KMS-11 (cell line): Measurements from ENCODE around the gene LRP2BP.

Source experiments
- H2AFZ ChIP-seq: fragments of 200-600 bp; sonication (generic); 2 replicates; pipeline ENCODE4 v1.6.1; 2016; ENCODE audit warnings: antibody characterized with exemption, mixed run types, low read depth
- H3K27ac ChIP-seq: fragments of 200-600 bp; sonication (generic); 2 replicates; pipeline ENCODE4 v1.6.1; 2016; ENCODE audit warnings: mild to moderate bottlenecking, mixed run types
- H3K27me3 ChIP-seq: fragments of 200-600 bp; sonication (generic); 2 replicates; pipeline ENCODE4 v1.6.1; 2017; ENCODE audit warnings: mild to moderate bottlenecking, low read depth, mixed run types, moderate library complexity; ENCODE audit not compliant: insufficient read depth
- H3K36me3 ChIP-seq: fragments of 200-600 bp; sonication (generic); 2 replicates; pipeline ENCODE4 v1.6.1; 2017; ENCODE audit warnings: mild to moderate bottlenecking, mixed run types; ENCODE audit not compliant: insufficient read depth
- H3K4me1 ChIP-seq: fragments of 200-600 bp; sonication (generic); 2 replicates; pipeline ENCODE4 v1.6.1; 2016; ENCODE audit warnings: mild to moderate bottlenecking, low read depth, mixed run types; ENCODE audit not compliant: poor library complexity, severe bottlenecking
- H3K4me2 ChIP-seq: fragments of 200-600 bp; sonication (generic); 2 replicates; pipeline ENCODE4 v1.7.0; 2016; ENCODE audit warnings: mild to moderate bottlenecking, mixed run types
- H3K4me3 ChIP-seq: fragments of 200-600 bp; sonication (generic); IDR thresholded peaks from 2 replicates; pipeline ENCODE4 v1.6.1; 2017; ENCODE audit warnings: low read depth, low read length, mixed read lengths; ENCODE audit not compliant: insufficient read depth
- H3K79me2 ChIP-seq: fragments of 200-600 bp; sonication (generic); 2 replicates; pipeline ENCODE4 v1.6.1; 2016; ENCODE audit warnings: low read depth, mixed run types; ENCODE audit not compliant: insufficient read depth
- H3K9ac ChIP-seq: fragments of 200-600 bp; sonication (generic); 2 replicates; pipeline ENCODE4 v1.6.1; 2016; ENCODE audit warnings: mild to moderate bottlenecking, mixed run types
- H4K20me1 ChIP-seq: fragments of 200-600 bp; sonication (generic); 2 replicates; pipeline ENCODE4 v1.6.1; 2016; ENCODE audit warnings: mild to moderate bottlenecking, mixed run types; ENCODE audit not compliant: insufficient read depth
- TF ChIP-seq, protein P1 (sequence below): fragments of 200-600 bp; sonication (generic); conservative IDR thresholded peaks from 2 replicates; pipeline ENCODE4 v1.6.1; 2017; ENCODE audit warnings: low read depth, mild to moderate bottlenecking, antibody characterized with exemption, low read length, moderate library complexity, mixed read lengths

The LRP2BP gene

GRCh38 chr4:185435466-185435865 lies 39.7 kb upstream of the LRP2BP start:
- Histone ChIP-seq H3K4me3 (no peak overlapping the region), H2AFZ (no peak overlapping the region), H3K79me2 (no peaks in the 10 kb centered on the region), H3K27ac (no peak overlapping the region), H3K36me3 (no peaks in the 10 kb centered on the region), H3K27me3 (no peaks in the 10 kb centered on the region), H3K4me2 (no peak overlapping the region), H3K4me1 (no peaks in the 10 kb centered on the region), H3K9ac (no peak overlapping the region), H4K20me1 (no peaks in the 10 kb centered on the region)
- TF ChIP-seq, protein P1, sequence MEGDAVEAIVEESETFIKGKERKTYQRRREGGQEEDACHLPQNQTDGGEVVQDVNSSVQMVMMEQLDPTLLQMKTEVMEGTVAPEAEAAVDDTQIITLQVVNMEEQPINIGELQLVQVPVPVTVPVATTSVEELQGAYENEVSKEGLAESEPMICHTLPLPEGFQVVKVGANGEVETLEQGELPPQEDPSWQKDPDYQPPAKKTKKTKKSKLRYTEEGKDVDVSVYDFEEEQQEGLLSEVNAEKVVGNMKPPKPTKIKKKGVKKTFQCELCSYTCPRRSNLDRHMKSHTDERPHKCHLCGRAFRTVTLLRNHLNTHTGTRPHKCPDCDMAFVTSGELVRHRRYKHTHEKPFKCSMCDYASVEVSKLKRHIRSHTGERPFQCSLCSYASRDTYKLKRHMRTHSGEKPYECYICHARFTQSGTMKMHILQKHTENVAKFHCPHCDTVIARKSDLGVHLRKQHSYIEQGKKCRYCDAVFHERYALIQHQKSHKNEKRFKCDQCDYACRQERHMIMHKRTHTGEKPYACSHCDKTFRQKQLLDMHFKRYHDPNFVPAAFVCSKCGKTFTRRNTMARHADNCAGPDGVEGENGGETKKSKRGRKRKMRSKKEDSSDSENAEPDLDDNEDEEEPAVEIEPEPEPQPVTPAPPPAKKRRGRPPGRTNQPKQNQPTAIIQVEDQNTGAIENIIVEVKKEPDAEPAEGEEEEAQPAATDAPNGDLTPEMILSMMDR = no peak

DNA sequence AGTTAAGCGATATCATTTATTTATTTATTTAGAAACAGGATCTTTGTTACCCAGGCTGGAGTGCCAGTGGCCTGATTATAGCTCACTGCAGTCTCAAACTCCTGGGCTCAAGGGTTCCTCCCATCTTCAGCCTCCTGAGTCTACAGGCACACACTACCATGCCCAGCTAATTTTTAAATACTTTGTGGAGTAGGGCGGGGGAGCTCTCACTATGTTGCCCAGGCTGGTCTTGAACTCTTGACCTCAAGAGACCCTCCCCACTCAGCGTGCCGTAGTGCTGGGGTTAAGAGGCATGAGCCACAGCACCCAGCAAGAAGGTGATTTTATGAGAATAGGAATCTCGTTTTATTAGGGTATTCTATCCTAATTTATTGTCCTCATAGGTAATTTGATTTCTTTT lies 33.9 kb upstream of the LRP2BP start:
- no peak overlapping the region for H3K9ac ChIP-seq
- H3K4me3 ChIP-seq = no peak overlapping the region
- no peaks in the 10 kb centered on the region for H3K27me3 ChIP-seq
- no peaks in the 10 kb centered on the region for H4K20me1 ChIP-seq
- 0 out of 2 replicates have a peak, but pooled peaks cover 4% of the 10 kb centered on the region for H3K79me2 ChIP-seq
- no peak overlapping the region for H2AFZ ChIP-seq
- TF ChIP-seq, protein P1 = no peak
- no peak overlapping the region for H3K27ac ChIP-seq
- H3K36me3 ChIP-seq = no peaks in the 10 kb centered on the region
- H3K4me1 ChIP-seq = peaks cover 3% of the 10 kb centered on the region
- H3K4me2 ChIP-seq = no peak overlapping the region

DNA sequence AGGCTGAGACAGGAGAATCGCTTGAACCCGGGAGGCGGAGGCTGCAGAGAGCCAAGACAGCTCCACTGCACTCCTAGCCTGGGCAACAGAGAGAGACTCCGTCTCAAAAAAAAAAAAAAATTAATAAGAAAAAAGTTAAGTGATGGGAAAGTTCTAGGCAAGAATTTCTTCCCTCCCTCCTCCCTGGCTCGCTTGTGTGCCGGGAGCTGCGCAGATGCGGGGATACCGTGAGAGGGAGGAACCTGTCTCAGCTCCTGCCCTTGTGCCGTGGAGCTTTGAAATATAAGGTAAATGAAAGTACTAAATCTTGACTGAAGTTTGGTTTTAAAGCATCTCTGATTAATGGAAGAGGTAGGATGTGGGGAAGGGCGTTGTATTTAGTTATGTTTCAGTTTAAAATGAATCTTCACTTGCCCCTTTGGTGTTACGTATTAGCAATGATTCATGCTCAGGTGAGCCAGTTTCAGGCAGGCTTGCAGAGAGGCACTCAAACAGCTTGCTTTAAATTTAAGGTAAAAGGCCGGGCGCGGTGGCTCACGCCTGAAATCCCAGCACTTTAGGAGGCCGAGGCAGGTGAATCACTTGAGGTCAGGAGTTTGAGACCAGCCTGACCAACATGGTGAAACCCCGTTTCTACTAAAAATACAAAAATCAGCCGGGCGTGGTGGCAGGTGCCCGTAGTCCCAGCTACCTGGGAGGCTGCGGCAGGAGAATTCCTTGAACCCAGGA lies 31.4 kb upstream of the LRP2BP start:
- no peaks in the 10 kb centered on the region for H4K20me1 ChIP-seq
- no peak overlapping the region for H3K9ac ChIP-seq
- no peak overlapping the region; the same call in 1 of the 2 replicates for H3K4me2 ChIP-seq
- peaks cover 15% of the 10 kb centered on the region for H3K4me1 ChIP-seq
- no peaks in the 10 kb centered on the region for H3K27me3 ChIP-seq
- H3K27ac ChIP-seq = no peak overlapping the region
- H3K79me2 ChIP-seq = 0 out of 2 replicates have a peak, but pooled peaks cover 5% of the 10 kb centered on the region
- no peaks in the 10 kb centered on the region for H3K36me3 ChIP-seq
- TF ChIP-seq, protein P1 = no peak
- H3K4me3 ChIP-seq = no peak overlapping the region
- H2AFZ ChIP-seq = no peak overlapping the region

DNA sequence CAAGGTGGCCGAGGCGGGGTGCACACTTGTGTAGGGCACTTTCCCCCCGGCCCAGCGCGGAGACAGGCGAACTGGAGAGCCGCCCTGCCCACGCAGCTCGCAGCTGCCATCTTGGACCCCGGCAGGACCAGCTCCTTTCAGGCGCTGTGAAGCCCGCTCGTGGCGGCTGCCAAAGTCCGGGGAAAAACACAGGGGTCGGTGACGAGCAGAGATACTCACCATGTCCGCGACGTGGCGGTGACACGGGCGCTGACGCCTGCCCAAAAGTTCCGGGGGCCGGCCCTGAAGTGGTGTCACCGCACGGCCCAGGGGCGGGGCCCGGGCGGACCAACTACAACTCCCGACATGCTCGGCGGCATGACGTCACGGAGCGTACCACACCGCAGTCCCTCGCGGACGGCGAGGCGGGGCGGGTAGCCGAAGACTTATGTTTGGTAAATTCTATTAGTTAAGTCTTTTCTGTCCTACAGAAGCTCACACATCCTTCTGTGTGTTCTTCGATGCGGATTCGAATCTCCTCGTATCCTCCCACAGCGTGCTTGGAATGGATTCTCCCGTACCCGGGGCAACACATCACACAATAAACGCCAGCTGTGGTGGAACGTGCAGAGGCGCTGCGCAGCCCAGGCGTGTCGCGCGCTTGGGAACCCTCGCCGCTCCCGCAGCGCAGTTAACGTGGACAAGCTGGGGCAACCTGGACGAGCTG lies 30.1 kb upstream of the LRP2BP start, which contains the start of gene UFSP2:
UFSP2 (minus strand) TSS at position 318 of the 706 bp plus-strand sequence; CDS start at position 222, 96 bp downstream.
- H3K4me2 ChIP-seq = peak within 1 kb of the TSS; percentile 92
- H3K4me3 ChIP-seq = no peak within 1 kb of the TSS
- H3K9ac ChIP-seq = peak within 1 kb of the TSS; percentile 95
- H3K27me3 ChIP-seq = no peaks in the 10 kb centered on the region
- peak within 1 kb of the TSS; percentile 95 for H2AFZ ChIP-seq
- TF ChIP-seq, protein P1 = no peak
- peak within 1 kb of the TSS; percentile 87 for H3K27ac ChIP-seq
- H3K4me1 ChIP-seq = peaks cover 21% of the 10 kb centered on the region
- no peaks in the 10 kb centered on the region for H4K20me1 ChIP-seq
- no peaks in the 10 kb centered on the region for H3K36me3 ChIP-seq
- 0 out of 2 replicates have a peak, but pooled peaks cover 5% of the 10 kb centered on the region for H3K79me2 ChIP-seq
